ENCODE results near the gene CARNS1.

CARNS1 gene

GRCh38 chr11:67412495-67413179 is 2.8 kb upstream of the CARNS1 start:
- Histone ChIP-seq H3K9me3 (ENCODE audit: insufficient read depth, low read depth, low read length) (no peaks in the 10 kb centered on the region), H3K4me3 (ENCODE audit: low read length, poor library complexity, severe bottlenecking) (no peak overlapping the region), H3K27me3 (ENCODE audit: insufficient read depth, low read length, poor library complexity, severe bottlenecking) (no peaks in the 10 kb centered on the region), H4K20me1 (ENCODE audit: insufficient read depth, low read length, poor library complexity, severe bottlenecking) (no peaks in the 10 kb centered on the region), H3K4me2 (ENCODE audit: low read depth, low read length, poor library complexity, severe bottlenecking) (no peak overlapping the region), H3K9me2 (replicated peaks; ENCODE audit: low read depth, low read length) (no peaks in the 10 kb centered on the region), H2AFZ (ENCODE audit: low read length) (no peak overlapping the region), H3F3A (ENCODE audit: low read depth) (peaks cover 19% of the 10 kb centered on the region), H3K79me2 (ENCODE audit: insufficient read depth, low read length) (peaks cover 18% of the 10 kb centered on the region), H3K36me3 (ENCODE audit: insufficient read depth, low read length) (no peaks in the 10 kb centered on the region), H3K4me1 (ENCODE audit: insufficient read depth, low read length, poor library complexity, severe bottlenecking) (peaks cover 59% of the 10 kb centered on the region), H3K9ac (ENCODE audit: low read depth, low read length, poor library complexity, severe bottlenecking) (peak overlapping the region; percentile 25)
- no peak for TF ChIP-seq EZH2phosphoT487 (IDR thresholded peaks at IDR 0.05; ENCODE audit: borderline replicate concordance)
- TF ChIP-seq CTCF (conservative IDR thresholded peaks at IDR 0.05; ENCODE audit: low read length), result no peak

DNA sequence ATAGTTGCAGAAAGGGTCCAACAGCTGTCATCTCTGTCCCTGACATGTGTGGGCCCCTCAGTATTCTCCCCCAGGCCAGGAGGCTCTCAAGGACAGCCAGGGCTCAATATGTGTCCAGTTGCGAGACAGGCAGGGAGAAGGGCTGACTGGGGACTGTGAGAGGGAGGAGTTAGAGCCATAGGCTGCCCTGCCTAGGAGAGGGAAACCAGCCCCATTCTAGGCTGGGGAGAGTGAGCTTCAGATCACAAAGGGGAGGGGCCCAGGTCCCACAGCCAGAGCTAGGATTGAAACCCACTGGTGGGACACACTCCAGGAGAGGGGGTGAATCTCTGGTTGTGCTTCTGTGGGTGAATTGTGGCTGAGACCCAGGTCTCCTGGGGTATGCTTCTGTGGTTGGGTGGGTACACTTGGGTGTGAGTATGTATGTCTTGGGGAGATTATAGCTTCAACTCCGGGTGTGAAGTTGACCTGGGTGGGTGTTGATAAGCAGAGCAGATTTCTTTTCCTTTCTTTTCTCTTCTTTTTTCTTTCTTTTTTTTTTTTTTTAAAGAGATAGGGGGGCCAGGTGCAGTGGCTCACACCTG is 2.1 kb upstream of the CARNS1 start:
- Histone ChIP-seq H3K9me3 (ENCODE audit: insufficient read depth, low read depth, low read length) (no peaks in the 10 kb centered on the region), H4K20me1 (ENCODE audit: insufficient read depth, low read length, poor library complexity, severe bottlenecking) (no peaks in the 10 kb centered on the region), H3K9ac (ENCODE audit: low read depth, low read length, poor library complexity, severe bottlenecking) (peak overlapping the region; percentile 25), H3K4me3 (ENCODE audit: low read length, poor library complexity, severe bottlenecking) (no peak overlapping the region), H3K9me2 (replicated peaks; ENCODE audit: low read depth, low read length) (no peaks in the 10 kb centered on the region), H3K27me3 (ENCODE audit: insufficient read depth, low read length, poor library complexity, severe bottlenecking) (no peaks in the 10 kb centered on the region), H3K4me2 (ENCODE audit: low read depth, low read length, poor library complexity, severe bottlenecking) (no peak overlapping the region), H2AFZ (ENCODE audit: low read length) (no peak overlapping the region), H3K4me1 (ENCODE audit: insufficient read depth, low read length, poor library complexity, severe bottlenecking) (peaks cover 54% of the 10 kb centered on the region), H3F3A (ENCODE audit: low read depth) (peaks cover 12% of the 10 kb centered on the region), H3K79me2 (ENCODE audit: insufficient read depth, low read length) (peaks cover 13% of the 10 kb centered on the region; the same call in 1 of the 2 replicates), H3K36me3 (ENCODE audit: insufficient read depth, low read length) (no peaks in the 10 kb centered on the region)
- TF ChIP-seq CTCF (conservative IDR thresholded peaks at IDR 0.05; ENCODE audit: low read length), result no peak
- TF ChIP-seq EZH2phosphoT487 (IDR thresholded peaks at IDR 0.05; ENCODE audit: borderline replicate concordance), result no peak

- Histone ChIP-seq H3K9me2 (replicated peaks; ENCODE audit: low read depth, low read length) (no peaks in the 10 kb centered on the region), H3K27me3 (ENCODE audit: insufficient read depth, low read length, poor library complexity, severe bottlenecking) (no peaks in the 10 kb centered on the region), H3K36me3 (ENCODE audit: insufficient read depth, low read length) (no peaks in the 10 kb centered on the region), H3F3A (ENCODE audit: low read depth) (no peaks in the 10 kb centered on the region), H3K4me2 (ENCODE audit: low read depth, low read length, poor library complexity, severe bottlenecking) (peak overlapping the region; percentile 63), H3K4me1 (ENCODE audit: insufficient read depth, low read length, poor library complexity, severe bottlenecking) (peaks cover 49% of the 10 kb centered on the region), H3K9me3 (ENCODE audit: insufficient read depth, low read depth, low read length) (no peaks in the 10 kb centered on the region), H3K79me2 (ENCODE audit: insufficient read depth, low read length) (peaks cover 23% of the 10 kb centered on the region; the same call in 1 of the 2 replicates), H4K20me1 (ENCODE audit: insufficient read depth, low read length, poor library complexity, severe bottlenecking) (no peaks in the 10 kb centered on the region), H3K9ac (ENCODE audit: low read depth, low read length, poor library complexity, severe bottlenecking) (peak overlapping the region; percentile 56), H2AFZ (ENCODE audit: low read length) (no peak overlapping the region), H3K4me3 (ENCODE audit: low read length, poor library complexity, severe bottlenecking) (peak overlapping the region; percentile 19)
- no peak for TF ChIP-seq EZH2phosphoT487 (IDR thresholded peaks at IDR 0.05; ENCODE audit: borderline replicate concordance)
- no peak for TF ChIP-seq CTCF (conservative IDR thresholded peaks at IDR 0.05; ENCODE audit: low read length)
Observed at GRCh38 chr11:67416416-67417335, 1.2 kb downstream of the CARNS1 start.

Measured in Loucy (cell line).